ENCODE data around the gene ORM1.

Gene ORM1

GRCh38 chr9:114338187-114338586 is 15.3 kb downstream of the ORM1 start:
- peaks cover 19 to 23% of the 10 kb centered on the region in 2 experiments for H3K4me1 ChIP-seq (ENCODE audit: control insufficient read depth in 1 of 2, insufficient read depth in 1 of 2, low read depth in 1 of 2, low read length in 1 of 2)
- peak overlapping the region; percentile 30 for H3K27ac ChIP-seq
- no peaks in the 10 kb centered on the region for H3K9me3 ChIP-seq
- no peak for TF ChIP-seq CTCF (IDR thresholded peaks at IDR 0.05)
- H3K27me3 ChIP-seq, result no peaks in the 10 kb centered on the region
- H3K36me3 ChIP-seq, result peaks cover 89% of the 10 kb centered on the region
- no peak overlapping the region for H3K4me3 ChIP-seq (ENCODE audit: low read depth in 1 of 2, low read length in 1 of 2)

GRCh38 chr9:114339130-114339908 is 16.4 kb downstream of the ORM1 start:
- Histone ChIP-seq H3K27ac (peak overlapping the region; percentile 76), H3K4me1 (ENCODE audit: control insufficient read depth in 1 of 2, insufficient read depth in 1 of 2, low read depth in 1 of 2, low read length in 1 of 2) (peaks cover 19 to 23% of the 10 kb centered on the region in 2 experiments), H3K4me3 (ENCODE audit: low read depth in 1 of 2, low read length in 1 of 2) (no peak overlapping the region), H3K36me3 (peaks cover 99% of the 10 kb centered on the region), H3K9me3 (no peaks in the 10 kb centered on the region), H3K27me3 (no peaks in the 10 kb centered on the region)
- peak; percentile 73 for TF ChIP-seq CTCF (IDR thresholded peaks at IDR 0.05)

GRCh38 chr9:114341152-114341830 is 18.4 kb downstream of the ORM1 start:
- peaks cover 11% of the 10 kb centered on the region for H3K9me3 ChIP-seq
- H3K4me3 ChIP-seq (ENCODE audit: low read depth in 1 of 2, low read length in 1 of 2), result no peak overlapping the region
- TF ChIP-seq CTCF (IDR thresholded peaks at IDR 0.05), result no peak
- H3K27ac ChIP-seq, result peak overlapping the region; percentile 76
- peaks cover 19 to 23% of the 10 kb centered on the region in 2 experiments for H3K4me1 ChIP-seq (ENCODE audit: control insufficient read depth in 1 of 2, insufficient read depth in 1 of 2, low read depth in 1 of 2, low read length in 1 of 2)
- H3K36me3 ChIP-seq, result peaks cover 100% of the 10 kb centered on the region
- no peaks in the 10 kb centered on the region for H3K27me3 ChIP-seq

- Histone ChIP-seq H3K27me3 (no peaks in the 10 kb centered on the region), H3K27ac (peak overlapping the region; percentile 76), H3K4me3 (ENCODE audit: low read depth in 1 of 2, low read length in 1 of 2) (no peak overlapping the region), H3K36me3 (peaks cover 100% of the 10 kb centered on the region), H3K9me3 (peaks cover 16% of the 10 kb centered on the region), H3K4me1 (ENCODE audit: control insufficient read depth in 1 of 2, insufficient read depth in 1 of 2, low read depth in 1 of 2, low read length in 1 of 2) (peaks cover 19 to 23% of the 10 kb centered on the region in 2 experiments)
- no peak for TF ChIP-seq CTCF (IDR thresholded peaks at IDR 0.05)
Observed at GRCh38 chr9:114341991-114342390, 19.1 kb downstream of the ORM1 start.

- Histone ChIP-seq H3K4me1 (ENCODE audit: control insufficient read depth in 1 of 2, insufficient read depth in 1 of 2, low read depth in 1 of 2, low read length in 1 of 2) (peaks cover 19 to 23% of the 10 kb centered on the region in 2 experiments), H3K36me3 (peaks cover 100% of the 10 kb centered on the region), H3K27ac (peak overlapping the region; percentile 76), H3K4me3 (ENCODE audit: low read depth in 1 of 2, low read length in 1 of 2) (no peak overlapping the region), H3K27me3 (no peaks in the 10 kb centered on the region), H3K9me3 (peaks cover 16% of the 10 kb centered on the region)
- TF ChIP-seq CTCF (IDR thresholded peaks at IDR 0.05), result no peak
Observed at GRCh38 chr9:114342755-114343440, 20.0 kb downstream of the ORM1 start.

Measured in neutrophil (primary cell).